AG04449 (cell line): ENCODE results near the gene RAB6B.

Experiments
- CTCF ChIA-PET: fragments of 350-600 bp; formaldehyde crosslinking; extraction: SDS; loops from one replicate; lab custom pipeline; 2021; ENCODE audit warnings: antibody characterized with exemption; lab: Yijun Ruan, JAX
- POLR2A ChIA-PET: fragments of 400-600, 350-600 bp; formaldehyde crosslinking; extraction: SDS; loops from one replicate; lab custom pipeline; 2020; ENCODE audit warnings: antibody characterized with exemption, inconsistent platforms; lab: Yijun Ruan, JAX
- DNase-seq: peaks from one replicate; pipeline ENCODE4 v3.0.0-alpha.2; 2010; ENCODE audit warnings: low read depth, low spot score
- H3K4me3 ChIP-seq: 2 replicates; pipeline ENCODE4 v1.5.1; 2011; ENCODE audit warnings: low read depth, mild to moderate bottlenecking, control low read depth, low read length
- TF ChIP-seq, protein P1 (sequence below): IDR thresholded peaks from one replicate; pipeline ENCODE4 v1.5.1; 2011; ENCODE audit warnings: mild to moderate bottlenecking, moderate library complexity, low read length, control low read depth, inconsistent platforms; ENCODE audit not compliant: insufficient read depth; ENCODE audit errors: missing control alignments

RAB6B gene

DNA sequence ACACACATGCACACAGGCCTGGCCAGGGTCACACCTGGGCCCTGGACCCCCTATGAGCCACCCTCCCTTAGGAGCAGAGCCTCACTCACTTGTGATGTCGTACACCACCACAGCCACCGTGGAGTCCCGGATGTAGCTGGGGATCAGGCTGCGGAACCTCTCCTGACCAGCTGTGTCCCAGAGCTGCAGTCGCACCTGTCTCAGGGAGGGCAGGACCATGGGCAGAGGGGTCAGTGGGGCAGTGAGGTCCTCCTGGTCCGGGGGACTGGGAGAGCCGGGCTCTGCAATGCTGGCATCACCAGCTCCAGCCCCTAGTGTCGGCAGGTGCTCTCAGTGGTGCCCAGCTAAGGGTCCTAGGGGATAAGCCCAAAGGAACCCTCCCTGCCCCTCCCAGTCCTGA, 54.5 kb downstream of the RAB6B start:
- DNase-seq, result no peak
- H3K4me3 ChIP-seq, result no peak overlapping the region
- TF ChIP-seq, protein P1, sequence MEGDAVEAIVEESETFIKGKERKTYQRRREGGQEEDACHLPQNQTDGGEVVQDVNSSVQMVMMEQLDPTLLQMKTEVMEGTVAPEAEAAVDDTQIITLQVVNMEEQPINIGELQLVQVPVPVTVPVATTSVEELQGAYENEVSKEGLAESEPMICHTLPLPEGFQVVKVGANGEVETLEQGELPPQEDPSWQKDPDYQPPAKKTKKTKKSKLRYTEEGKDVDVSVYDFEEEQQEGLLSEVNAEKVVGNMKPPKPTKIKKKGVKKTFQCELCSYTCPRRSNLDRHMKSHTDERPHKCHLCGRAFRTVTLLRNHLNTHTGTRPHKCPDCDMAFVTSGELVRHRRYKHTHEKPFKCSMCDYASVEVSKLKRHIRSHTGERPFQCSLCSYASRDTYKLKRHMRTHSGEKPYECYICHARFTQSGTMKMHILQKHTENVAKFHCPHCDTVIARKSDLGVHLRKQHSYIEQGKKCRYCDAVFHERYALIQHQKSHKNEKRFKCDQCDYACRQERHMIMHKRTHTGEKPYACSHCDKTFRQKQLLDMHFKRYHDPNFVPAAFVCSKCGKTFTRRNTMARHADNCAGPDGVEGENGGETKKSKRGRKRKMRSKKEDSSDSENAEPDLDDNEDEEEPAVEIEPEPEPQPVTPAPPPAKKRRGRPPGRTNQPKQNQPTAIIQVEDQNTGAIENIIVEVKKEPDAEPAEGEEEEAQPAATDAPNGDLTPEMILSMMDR, result no peak
- ChIA-PET CTCF (no interaction called here), POLR2A (no interaction called here)

DNA sequence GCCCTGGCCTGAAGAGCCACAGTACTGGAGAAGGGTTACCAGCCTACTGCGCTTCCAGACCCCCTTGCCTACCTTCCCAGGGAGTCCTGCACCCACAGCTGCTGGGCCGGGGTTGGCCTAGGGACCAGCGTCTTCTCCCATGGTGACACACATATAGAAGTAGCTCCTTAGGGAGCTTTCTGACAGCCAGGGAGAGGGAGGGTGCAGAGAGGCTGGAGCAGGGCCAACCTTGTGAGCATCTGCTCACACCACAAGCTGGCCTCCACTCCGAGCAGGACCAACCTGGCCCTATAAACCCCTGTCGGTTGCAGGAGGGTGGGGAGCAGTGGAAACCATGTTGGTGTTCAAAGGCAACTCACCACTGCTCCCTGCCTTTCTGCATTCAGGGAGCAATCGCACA, 54.9 kb downstream of the RAB6B start:
- TF ChIP-seq, protein P1, result no peak
- ChIA-PET CTCF (no interaction called here), POLR2A (no interaction called here)
- no peak for DNase-seq
- no peak overlapping the region for H3K4me3 ChIP-seq

- H3K4me3 ChIP-seq, result no peak overlapping the region
- no peak for DNase-seq
- ChIA-PET POLR2A (no interaction called here), CTCF (no interaction called here)
- TF ChIP-seq, protein P1, result no peak
Observed at GRCh38 chr3:133840055-133840737, 55.5 kb downstream of the RAB6B start.

DNA sequence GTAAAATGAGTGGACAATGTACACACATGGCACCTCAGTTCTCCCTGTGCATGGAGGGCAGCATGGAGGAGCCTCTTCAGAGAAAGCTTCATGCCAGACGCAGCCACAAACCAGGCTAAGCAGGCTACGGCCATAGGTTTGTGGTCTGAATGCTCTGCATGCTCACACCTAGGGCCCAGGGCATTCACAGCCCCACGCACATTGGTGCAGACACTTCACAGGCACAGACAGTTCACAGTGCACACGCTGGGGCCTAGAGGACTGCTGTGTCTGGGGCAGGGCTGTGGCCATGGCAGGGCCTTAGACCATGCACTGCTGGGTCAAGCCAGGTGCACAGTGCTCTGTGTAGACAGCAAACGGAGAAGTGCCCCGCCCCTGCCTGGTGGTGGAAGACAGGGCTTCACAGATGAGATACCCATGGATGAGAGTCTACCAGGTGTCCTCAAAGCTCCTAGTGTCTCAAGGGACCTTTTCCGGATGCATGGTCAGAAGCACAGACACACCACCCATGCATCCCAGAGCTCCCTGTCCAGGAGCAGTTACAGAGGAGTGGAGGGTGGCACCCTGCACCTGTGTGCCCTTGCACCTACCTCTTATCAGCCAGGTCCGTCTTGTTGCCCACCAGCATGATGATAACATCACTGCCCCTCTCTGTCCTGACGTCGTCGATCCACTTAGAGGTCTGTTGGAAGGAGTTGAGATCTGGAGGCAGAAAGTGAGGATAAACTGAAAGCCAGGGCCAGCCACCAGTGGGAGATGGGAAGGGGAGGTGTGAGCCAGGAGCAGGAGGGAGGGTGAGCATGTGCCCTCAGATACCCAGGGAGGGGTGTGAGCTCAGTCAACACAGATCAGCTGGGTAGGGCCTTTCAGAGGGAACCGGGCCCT, 56.5 kb downstream of the RAB6B start:
- CTCF ChIA-PET, result no interaction called here
- no peak overlapping the region for H3K4me3 ChIP-seq
- no peak for DNase-seq
- POLR2A ChIA-PET, result no interaction called here
- TF ChIP-seq, protein P1, result no peak

- no peak for DNase-seq
- CTCF ChIA-PET, result no interaction called here
Observed at GRCh38 chr3:133838296-133838789, 57.3 kb downstream of the RAB6B start.

More at GRCh38 chr3:133838296-133838789, 57.3 kb downstream of the RAB6B start:
- TF ChIP-seq, protein P1, result no peak
- no peak overlapping the region for H3K4me3 ChIP-seq
- POLR2A ChIA-PET, result no interaction called here
